OCI-M2 (cell line): ENCODE measurements around the gene TRPM3.

Experiments used
- DNase-seq: peaks from one replicate; lab custom pipeline; 2025; ENCODE audit not compliant: unreplicated experiment; lab: John Stamatoyannopoulos, UW

TRPM3 gene

GRCh38 chr9:70564468-70565335 is 556.7 kb downstream of the TRPM3 start:
- DNase-seq: no peak

- no peak for DNase-seq
Observed at GRCh38 chr9:70563431-70564204, 557.8 kb downstream of the TRPM3 start.

- DNase-seq: no peak
Observed at GRCh38 chr9:70563010-70563409, 558.4 kb downstream of the TRPM3 start.

GRCh38 chr9:70561786-70562395 is 559.5 kb downstream of the TRPM3 start:
- DNase-seq: no peak

- no peak for DNase-seq
Observed at GRCh38 chr9:70561111-70561510, 560.3 kb downstream of the TRPM3 start.

- no peak for DNase-seq
Observed at GRCh38 chr9:70559102-70559501, 562.3 kb downstream of the TRPM3 start.

- no peak for DNase-seq
Observed at GRCh38 chr9:70557661-70558369, 563.6 kb downstream of the TRPM3 start.

GRCh38 chr9:70556771-70557170 is 564.6 kb downstream of the TRPM3 start:
- DNase-seq: no peak

GRCh38 chr9:70554881-70555280 is 566.5 kb downstream of the TRPM3 start:
- DNase-seq: no peak

- DNase-seq: no peak
Observed at GRCh38 chr9:70553707-70554673, 567.4 kb downstream of the TRPM3 start.

- DNase-seq: no peak
Observed at GRCh38 chr9:70552561-70552960, 568.9 kb downstream of the TRPM3 start.

GRCh38 chr9:70551801-70552200 is 569.6 kb downstream of the TRPM3 start:
- no peak for DNase-seq

- DNase-seq: no peak
Observed at GRCh38 chr9:70551396-70551795, 570.0 kb downstream of the TRPM3 start.

GRCh38 chr9:70549926-70550325 is 571.5 kb downstream of the TRPM3 start:
- no peak for DNase-seq

- DNase-seq: no peak
Observed at GRCh38 chr9:70542311-70542931, 579.0 kb downstream of the TRPM3 start.

GRCh38 chr9:70540016-70540415 is 581.4 kb downstream of the TRPM3 start:
- DNase-seq: no peak

GRCh38 chr9:70539526-70539925 is 581.9 kb downstream of the TRPM3 start:
- no peak for DNase-seq

- DNase-seq: no peak
Observed at GRCh38 chr9:70539001-70539400, 582.4 kb downstream of the TRPM3 start.

GRCh38 chr9:70537084-70537483 is 584.3 kb downstream of the TRPM3 start:
- no peak for DNase-seq
